Anterior cingulate cortex (tissue), 58 donors: ENCODE results near the gene STK38L.

Experiments used
- DNase-seq, 58 donors: peaks; one replicate each; lab custom pipeline; 2025; lab: John Stamatoyannopoulos, UW

Gene STK38L

GRCh38 chr12:27272373-27273028, 28.4 kb downstream of the STK38L start:
- no peak for DNase-seq

DNA sequence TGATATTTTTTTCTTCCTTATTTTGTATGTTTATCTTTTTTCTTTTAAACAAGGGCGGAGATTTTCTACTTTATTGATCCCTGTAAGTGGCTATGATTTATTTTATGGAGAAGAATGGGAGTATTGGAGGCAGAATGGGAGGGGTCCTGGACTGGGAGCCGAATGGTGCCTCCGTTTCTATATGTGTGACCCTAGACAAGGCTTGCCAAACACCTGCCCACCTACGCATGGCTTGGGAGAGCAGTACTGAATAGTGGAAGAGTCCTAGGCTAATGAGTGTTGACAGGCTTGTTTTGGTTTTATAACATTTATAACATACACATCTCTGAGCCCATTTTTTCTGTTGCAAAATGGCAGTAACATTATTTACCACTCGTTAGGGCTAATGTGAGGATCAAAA, 29.0 kb downstream of the STK38L start:
- DNase-seq = no peak

GRCh38 chr12:27274706-27275105, 30.6 kb downstream of the STK38L start:
- no peak for DNase-seq

- DNase-seq = no peak
These were observed 32.2 kb downstream of the STK38L start for GRCh38 chr12:27276275-27276674.

DNA sequence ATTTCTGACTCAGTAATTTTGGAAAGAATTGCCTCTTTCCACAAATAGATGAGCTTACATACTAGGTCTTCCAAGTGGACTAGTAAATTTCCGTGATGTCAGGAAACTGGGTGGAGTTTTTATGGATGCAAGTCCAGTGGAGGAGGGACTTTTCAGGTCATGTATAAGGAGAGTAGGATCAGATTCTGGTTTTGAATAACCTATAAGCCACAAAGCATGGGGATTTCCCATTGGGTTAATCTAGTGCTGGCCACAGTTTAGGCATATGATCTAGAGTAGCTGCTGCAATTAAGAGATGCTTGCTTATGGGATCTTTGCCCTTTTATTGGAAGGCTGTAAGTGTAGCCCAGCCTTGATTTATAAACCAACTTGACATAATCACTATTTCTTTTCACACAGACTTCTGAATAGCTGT, 33.8 kb downstream of the STK38L start:
- DNase-seq = no peak

- DNase-seq = no peak
These were observed 35.7 kb downstream of the STK38L start for GRCh38 chr12:27279826-27280225.

DNA sequence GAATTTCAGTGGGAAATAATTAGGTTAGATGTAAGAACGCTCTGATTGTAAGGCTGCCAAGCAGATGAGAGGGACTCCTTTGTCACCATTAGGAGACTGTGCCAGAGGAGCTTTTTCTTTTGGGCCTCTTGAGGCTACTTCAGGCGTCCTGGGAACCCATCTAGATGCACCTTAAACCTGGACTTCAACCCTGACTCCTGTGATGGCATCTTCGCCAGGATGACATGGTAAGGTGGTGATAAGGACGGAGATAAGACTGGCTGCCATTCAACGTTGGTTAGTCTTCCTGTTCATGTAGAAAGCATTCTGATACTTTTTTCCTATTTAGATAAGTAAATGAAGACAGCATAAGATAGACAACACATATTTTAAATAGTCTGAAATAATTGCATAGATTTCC, 36.3 kb downstream of the STK38L start:
- no peak for DNase-seq

GRCh38 chr12:27282754-27283153, 38.7 kb downstream of the STK38L start:
- DNase-seq = no peak

GRCh38 chr12:27284021-27284420, 39.9 kb downstream of the STK38L start:
- DNase-seq = no peak

GRCh38 chr12:27284751-27285150, 40.7 kb downstream of the STK38L start:
- no peak for DNase-seq

DNA sequence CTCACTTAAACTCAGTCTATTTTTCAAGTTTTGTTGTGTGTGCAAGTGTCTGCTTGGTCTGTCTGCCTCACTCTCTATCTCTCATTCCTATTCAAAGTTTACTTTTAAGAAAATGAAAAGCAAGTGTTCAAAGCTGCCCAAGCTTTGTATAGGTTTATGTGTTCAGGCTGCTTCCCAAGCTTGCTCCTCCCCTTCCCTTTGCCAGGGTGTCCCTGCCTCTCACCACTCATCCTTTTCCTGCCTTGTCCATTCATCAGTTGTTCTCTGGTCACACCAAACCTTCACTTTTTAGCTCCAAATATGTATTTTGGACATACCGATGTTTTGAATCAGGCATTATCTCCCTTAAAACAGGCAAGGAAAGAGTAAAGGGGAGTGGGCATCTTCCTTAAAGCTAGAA, 41.3 kb downstream of the STK38L start:
- no peak for DNase-seq

GRCh38 chr12:27289414-27289813, 45.3 kb downstream of the STK38L start:
- DNase-seq = no peak

- DNase-seq = no peak
These were observed 46.5 kb downstream of the STK38L start for GRCh38 chr12:27290501-27291168.

DNA sequence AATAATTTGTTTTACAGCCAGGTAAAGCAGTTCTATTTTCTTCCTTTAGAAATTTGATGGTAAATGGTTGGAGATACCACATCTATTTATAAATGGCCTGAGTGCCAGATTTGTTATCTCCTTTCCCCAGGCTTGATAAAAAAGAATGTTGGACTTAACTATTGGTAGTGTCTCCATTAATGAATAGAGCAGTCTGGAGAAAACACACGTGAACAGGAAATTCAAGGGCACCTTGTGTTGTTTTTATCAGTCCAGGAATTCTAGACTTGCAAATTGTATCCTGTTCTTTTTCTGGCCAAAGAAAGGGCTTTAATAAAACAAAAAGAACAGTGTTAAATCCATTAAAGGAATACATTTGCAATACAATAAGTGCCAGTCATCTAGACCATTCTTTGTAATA, 47.8 kb downstream of the STK38L start:
- no peak for DNase-seq

GRCh38 chr12:27292718-27293117, 48.6 kb downstream of the STK38L start:
- no peak for DNase-seq

- DNase-seq = peak in 4 of 58 donors; percentile 1 to 4 (median 4)
These were observed 49.4 kb downstream of the STK38L start for GRCh38 chr12:27293463-27293862.

GRCh38 chr12:27296674-27297073, 52.6 kb downstream of the STK38L start:
- no peak for DNase-seq

DNA sequence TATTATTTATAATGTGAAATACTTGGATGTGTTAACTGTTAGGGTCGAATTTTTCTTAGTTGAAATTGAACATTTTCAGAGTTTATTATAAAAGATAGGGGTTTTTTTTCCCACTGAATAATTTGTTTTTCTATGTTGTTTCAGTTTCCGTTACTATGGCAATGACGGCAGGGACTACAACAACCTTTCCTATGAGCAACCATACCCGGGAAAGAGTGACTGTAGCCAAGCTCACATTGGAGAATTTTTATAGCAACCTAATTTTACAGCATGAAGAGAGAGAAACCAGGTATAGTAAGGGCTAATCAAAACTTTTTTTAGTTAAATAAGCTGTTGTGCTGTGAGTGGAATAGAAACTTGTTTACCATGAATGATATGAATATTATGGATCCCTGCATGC, 53.5 kb downstream of the STK38L start:
- no peak for DNase-seq

DNA sequence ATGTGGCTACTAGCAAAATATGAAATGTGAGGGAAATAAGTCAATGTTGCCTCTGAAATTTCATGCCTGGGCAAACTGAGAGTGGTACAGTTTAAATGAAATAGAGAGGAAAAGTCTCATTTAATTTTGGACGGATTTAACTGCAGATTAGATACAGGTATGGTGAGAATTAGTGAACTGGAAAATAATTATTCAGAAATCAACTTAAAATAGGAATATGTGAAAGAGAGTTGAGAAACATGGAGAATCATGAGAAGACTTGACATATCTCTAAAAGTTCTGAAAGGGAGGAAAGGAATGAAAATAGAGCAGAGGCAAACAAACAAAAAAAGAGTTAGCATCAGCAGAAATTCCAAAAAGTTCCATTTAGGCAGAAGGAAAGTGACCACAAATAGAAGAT, 55.0 kb downstream of the STK38L start:
- DNase-seq = no peak

DNA sequence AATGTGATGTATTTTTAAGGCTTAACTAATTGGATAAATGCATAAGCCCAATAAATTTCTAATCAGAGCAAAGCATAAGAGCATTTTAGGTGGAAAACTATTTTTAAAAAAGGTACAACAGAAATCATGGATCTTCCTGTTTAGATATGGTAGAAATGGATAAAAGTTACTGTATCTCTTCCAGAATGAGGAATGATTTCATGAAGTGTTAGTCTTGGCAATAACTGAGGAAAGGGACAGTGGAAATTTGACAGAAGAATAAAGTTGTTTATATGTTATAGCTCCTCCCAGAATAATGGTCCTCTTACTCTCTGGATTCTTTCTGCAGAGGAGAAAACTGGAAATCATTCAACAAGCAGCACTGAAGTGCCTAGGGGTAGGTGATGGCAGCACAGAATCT, 56.1 kb downstream of the STK38L start:
- no peak for DNase-seq

- no peak for DNase-seq
These were observed 59.3 kb downstream of the STK38L start for GRCh38 chr12:27303139-27304111.
